Activated T-cell treated with anti-CD3 and anti-CD28 coated beads, Interleukin-2, amount 50 U/mL, for 4 hours (primary cell): ENCODE data around the gene TRAPPC1. TPM values are rescaled to one million over a fixed set of nuclear protein-coding genes. Genes with fewer than 3 reads are reported as not detected.

ENCODE experiments used
- ATAC-seq, 2 donors: fragments of 200-7000 bp; cut with Tn5 transposase; one replicate each; pipeline ENCODE4 v1.10.0; 2021
- DNase-seq: peaks from one replicate; pipeline ENCODE4 v3.0.0-alpha.2; 2020
- H3K27me3 Mint-ChIP-seq: one replicate; pipeline ENCODE4 v1.8.0; 2021; ENCODE audit warnings: low read depth, mixed read lengths
- H3K36me3 Mint-ChIP-seq: one replicate; pipeline ENCODE4 v1.8.0; 2022; ENCODE audit warnings: mixed read lengths; ENCODE audit not compliant: insufficient read depth
- H3K4me1 Mint-ChIP-seq: one replicate; pipeline ENCODE4 v1.8.0; 2021; ENCODE audit warnings: low read depth, mixed read lengths
- H3K4me3 Mint-ChIP-seq: one replicate; pipeline ENCODE4 v1.8.0; 2021; ENCODE audit warnings: mild to moderate bottlenecking, moderate library complexity, mixed read lengths
- H3K9me3 Mint-ChIP-seq: one replicate; pipeline ENCODE4 v1.8.0; 2021; ENCODE audit warnings: mixed read lengths
- total RNA-seq, 3 donors: library from RNA; stranded (reverse); gene quantifications; one replicate each; pipeline ENCODE4 v1.2.1, GENCODE V29; 2021

The TRAPPC1 gene
- total RNA-seq, 3 donors from 2014 or later: 123 to 134 (median 124) TPM

GRCh38 chr17:7897773-7898172, 34.0 kb downstream of the TRAPPC1 start:
- Mint-ChIP-seq H3K4me1 (peaks cover 9% of the 10 kb centered on the region), H3K4me3 (no peak overlapping the region), H3K36me3 (peaks cover 70% of the 10 kb centered on the region), H3K27me3 (no peaks in the 10 kb centered on the region), H3K9me3 (no peaks in the 10 kb centered on the region)
- DNase-seq (no peak), ATAC-seq (peak; percentile 65 to 74)

- Mint-ChIP-seq H3K4me1 (peaks cover 9% of the 10 kb centered on the region), H3K27me3 (no peaks in the 10 kb centered on the region), H3K4me3 (no peak overlapping the region), H3K9me3 (no peaks in the 10 kb centered on the region), H3K36me3 (peaks cover 68% of the 10 kb centered on the region)
- ATAC-seq: no peak
- DNase-seq: no peak
Observed at GRCh38 chr17:7897090-7897489, 34.7 kb downstream of the TRAPPC1 start.

GRCh38 chr17:7894866-7895265, 36.9 kb downstream of the TRAPPC1 start:
- Mint-ChIP-seq H3K4me3 (no peak overlapping the region), H3K36me3 (peaks cover 59% of the 10 kb centered on the region), H3K4me1 (peaks cover 11% of the 10 kb centered on the region), H3K9me3 (no peaks in the 10 kb centered on the region), H3K27me3 (no peaks in the 10 kb centered on the region)
- DNase-seq: no peak
- no peak for ATAC-seq

- Mint-ChIP-seq H3K9me3 (no peaks in the 10 kb centered on the region), H3K36me3 (peaks cover 54% of the 10 kb centered on the region), H3K4me3 (no peak overlapping the region), H3K27me3 (no peaks in the 10 kb centered on the region), H3K4me1 (peaks cover 11% of the 10 kb centered on the region)
- ATAC-seq (no peak), DNase-seq (no peak)
Observed at GRCh38 chr17:7894226-7894625, 37.5 kb downstream of the TRAPPC1 start.

- no peak overlapping the region for H3K4me3 Mint-ChIP-seq
Observed at GRCh38 chr17:7893187-7893880, 38.4 kb downstream of the TRAPPC1 start.

GRCh38 chr17:7889166-7889955, 42.4 kb downstream of the TRAPPC1 start:
- ATAC-seq (no peak), DNase-seq (no peak)
- peak overlapping the region; percentile 31 for H3K4me3 Mint-ChIP-seq
- H3K9me3 Mint-ChIP-seq: no peaks in the 10 kb centered on the region
- no peaks in the 10 kb centered on the region for H3K27me3 Mint-ChIP-seq
- peaks cover 6% of the 10 kb centered on the region for H3K4me1 Mint-ChIP-seq
- H3K36me3 Mint-ChIP-seq: peaks cover 19% of the 10 kb centered on the region

More at GRCh38 chr17:7893187-7893880, 38.4 kb downstream of the TRAPPC1 start:
- H3K9me3 Mint-ChIP-seq: no peaks in the 10 kb centered on the region
- ATAC-seq (no peak), DNase-seq (no peak)
- H3K27me3 Mint-ChIP-seq: no peaks in the 10 kb centered on the region
- peaks cover 48% of the 10 kb centered on the region for H3K36me3 Mint-ChIP-seq
- H3K4me1 Mint-ChIP-seq: peaks cover 11% of the 10 kb centered on the region

GRCh38 chr17:7888184-7888920, 43.4 kb downstream of the TRAPPC1 start, which contains the start of gene CHD3:
CHD3 (plus strand) TSS chr17:7888789; CDS start chr17:7889001, 212 bp downstream.
- Mint-ChIP-seq H3K27me3 (no peaks in the 10 kb centered on the region), H3K4me3 (peak within 1 kb of the TSS; percentile 31), H3K4me1 (peaks cover 6% of the 10 kb centered on the region), H3K36me3 (peaks cover 10% of the 10 kb centered on the region), H3K9me3 (no peaks in the 10 kb centered on the region)
- peak; percentile 16 to 21 for ATAC-seq
- DNase-seq: peak; percentile 37

GRCh38 chr17:7887482-7888183, 44.1 kb downstream of the TRAPPC1 start:
- Mint-ChIP-seq H3K27me3 (no peaks in the 10 kb centered on the region), H3K4me1 (peaks cover 6% of the 10 kb centered on the region), H3K36me3 (peaks cover 10% of the 10 kb centered on the region), H3K4me3 (no peak overlapping the region), H3K9me3 (no peaks in the 10 kb centered on the region)
- DNase-seq (peak; percentile 87), ATAC-seq (peak; percentile 77 to 81)

- H3K4me3 Mint-ChIP-seq: no peak overlapping the region
- no peaks in the 10 kb centered on the region for H3K27me3 Mint-ChIP-seq
- H3K4me1 Mint-ChIP-seq: peaks cover 6% of the 10 kb centered on the region
- H3K9me3 Mint-ChIP-seq: no peaks in the 10 kb centered on the region
- DNase-seq (no peak), ATAC-seq (peak in 1 of 2 donors; percentile 27)
- H3K36me3 Mint-ChIP-seq: peaks cover 8% of the 10 kb centered on the region
Observed at GRCh38 chr17:7887038-7887481, 44.7 kb downstream of the TRAPPC1 start.

- no peaks in the 10 kb centered on the region for H3K9me3 Mint-ChIP-seq
Observed at GRCh38 chr17:7886227-7887037, 45.3 kb downstream of the TRAPPC1 start.

GRCh38 chr17:7885367-7886226, 46.1 kb downstream of the TRAPPC1 start:
- Mint-ChIP-seq H3K4me1 (peaks cover 6% of the 10 kb centered on the region), H3K4me3 (no peak overlapping the region), H3K36me3 (peaks cover 4% of the 10 kb centered on the region), H3K9me3 (no peaks in the 10 kb centered on the region), H3K27me3 (no peaks in the 10 kb centered on the region)
- ATAC-seq: peak; percentile 3 to 4
- DNase-seq: peak; percentile 22

More at GRCh38 chr17:7886227-7887037, 45.3 kb downstream of the TRAPPC1 start:
- no peak overlapping the region for H3K4me3 Mint-ChIP-seq
- H3K4me1 Mint-ChIP-seq: peaks cover 6% of the 10 kb centered on the region
- ATAC-seq (peak; percentile 5 to 8), DNase-seq (peak; percentile 59)
- H3K36me3 Mint-ChIP-seq: peaks cover 7% of the 10 kb centered on the region
- H3K27me3 Mint-ChIP-seq: no peaks in the 10 kb centered on the region

- peak overlapping the region; percentile 70 for H3K4me3 Mint-ChIP-seq
- no peak for ATAC-seq
- no peaks in the 10 kb centered on the region for H3K9me3 Mint-ChIP-seq
Observed at GRCh38 chr17:7884581-7885366, 47.0 kb downstream of the TRAPPC1 start.

More at GRCh38 chr17:7884581-7885366, 47.0 kb downstream of the TRAPPC1 start:
- Mint-ChIP-seq H3K4me1 (peaks cover 3% of the 10 kb centered on the region), H3K27me3 (no peaks in the 10 kb centered on the region), H3K36me3 (no peaks in the 10 kb centered on the region)
- DNase-seq: peak; percentile 56
